HG03575 (cell line): ENCODE results near the gene CHN2.

ENCODE experiments used
- ATAC-seq: cut with Tn5 transposase; IDR thresholded peaks from one replicate; pipeline ENCODE4 v1.9.1; 2021; ENCODE audit not compliant: unreplicated experiment, insufficient number of reproducible peaks, low FRiP score; ENCODE audit errors: extremely low read depth

CHN2 gene

GRCh38 chr7:29367784-29368183 is 173.2 kb downstream of the CHN2 start:
- ATAC-seq = no peak

DNA sequence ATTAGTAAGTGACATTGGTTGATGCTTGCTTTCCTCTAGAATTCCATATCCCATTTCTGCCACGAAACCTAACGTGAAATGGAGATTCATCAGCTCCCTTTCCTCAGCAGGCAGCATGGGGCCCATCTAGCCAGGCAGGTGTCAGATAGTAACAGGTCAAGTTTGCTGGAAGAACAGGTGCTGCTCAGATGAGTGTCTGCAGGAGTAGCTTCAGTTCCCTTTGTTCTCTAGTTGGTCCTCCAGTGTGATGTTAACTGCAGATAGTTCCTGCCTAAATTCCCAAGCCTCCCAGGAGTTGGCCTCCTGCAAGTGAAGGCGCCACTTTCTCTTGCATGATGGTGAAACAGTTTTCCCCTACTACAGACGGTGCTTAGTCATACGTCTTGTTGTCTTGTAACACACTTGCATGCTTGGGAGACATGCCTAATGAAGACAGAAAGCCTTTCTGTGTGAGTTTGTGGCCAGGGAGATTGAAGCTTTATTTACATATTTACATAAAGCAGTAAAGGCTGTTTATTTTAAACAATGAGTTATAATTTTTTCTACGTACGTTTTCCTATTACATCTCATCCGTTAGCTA is 175.4 kb downstream of the CHN2 start:
- no peak for ATAC-seq

DNA sequence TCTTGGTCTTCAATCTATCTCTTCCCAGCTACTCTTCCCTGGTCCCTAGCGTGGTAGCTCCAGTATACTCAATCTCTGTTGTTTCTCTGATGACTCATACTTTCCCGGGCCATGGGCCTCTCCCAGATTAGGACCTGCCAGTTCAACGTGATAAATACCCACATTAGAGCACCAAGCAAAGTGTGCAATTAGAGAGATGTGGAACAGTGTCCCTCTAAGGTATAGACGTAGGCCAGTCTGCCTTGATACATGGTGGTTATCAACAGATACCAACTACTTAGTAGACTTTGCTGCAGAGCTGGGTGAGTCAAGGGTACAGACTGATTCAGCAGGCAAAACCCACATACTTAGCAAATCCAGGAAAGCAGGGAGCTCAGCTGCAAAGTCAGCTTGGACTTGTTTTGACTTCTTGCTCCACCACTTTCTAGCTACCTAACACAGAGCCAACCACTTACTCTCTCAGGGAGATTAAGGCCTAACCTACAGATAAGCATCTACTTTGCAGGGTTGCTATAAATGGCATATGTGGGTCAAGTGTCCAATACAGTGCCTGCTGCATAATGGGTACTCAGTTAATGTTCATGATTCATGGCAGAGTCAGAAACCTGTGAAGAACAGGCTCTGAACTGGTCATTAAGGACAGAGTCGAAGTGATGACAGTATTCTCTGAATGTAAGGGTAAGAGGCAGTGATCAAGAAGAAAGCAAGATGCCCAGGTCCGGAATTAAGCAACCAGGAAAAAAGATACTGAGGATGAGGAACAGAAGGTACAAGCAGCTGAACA is 176.1 kb downstream of the CHN2 start:
- ATAC-seq = no peak

- ATAC-seq = no peak
These were observed 176.9 kb downstream of the CHN2 start for GRCh38 chr7:29371472-29371871.

GRCh38 chr7:29372351-29373090 is 177.9 kb downstream of the CHN2 start:
- no peak for ATAC-seq

DNA sequence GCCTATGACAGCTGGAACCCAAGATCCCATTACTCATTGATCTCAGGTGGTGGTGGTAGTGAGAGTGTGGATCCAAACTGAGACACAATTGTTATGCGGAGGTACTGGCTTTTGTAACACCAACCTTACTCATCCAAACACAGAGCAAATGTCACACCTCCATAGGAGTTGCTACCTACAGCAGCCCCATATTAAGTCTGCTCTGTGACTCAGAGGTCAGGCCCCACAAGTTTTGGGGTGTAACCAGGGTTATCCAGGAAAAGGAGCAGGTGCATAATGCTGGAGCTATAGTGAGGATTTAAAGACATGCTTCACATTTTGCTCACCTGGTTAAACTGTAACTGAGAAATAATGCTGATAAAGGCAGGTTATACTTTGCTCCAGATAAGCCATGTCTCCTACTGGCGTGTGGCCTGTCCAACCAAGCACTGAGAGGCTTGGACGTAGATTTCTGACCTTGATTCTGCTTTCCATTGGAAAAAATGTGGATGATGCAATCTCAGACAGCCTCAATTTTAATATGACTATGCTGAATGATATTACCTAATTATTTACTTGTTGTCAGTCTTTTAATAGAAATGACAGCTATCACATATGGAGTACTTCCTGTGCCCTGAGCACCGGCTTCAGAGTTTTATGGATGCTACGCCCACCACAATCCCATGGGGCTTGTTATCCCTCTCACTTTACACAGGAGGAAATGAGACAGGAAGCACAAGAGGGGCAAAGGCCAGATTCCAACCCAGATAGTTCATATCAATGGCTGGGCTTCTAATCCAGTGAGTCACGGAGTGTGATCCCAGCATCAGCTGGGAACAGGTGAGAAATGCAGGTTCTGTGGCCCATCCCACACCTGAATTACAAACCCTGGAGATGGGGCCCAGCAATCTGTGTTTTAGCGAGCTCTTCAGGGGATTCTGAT is 181.3 kb downstream of the CHN2 start:
- ATAC-seq = no peak

- no peak for ATAC-seq
These were observed 183.1 kb downstream of the CHN2 start for GRCh38 chr7:29377718-29378117.

- ATAC-seq = no peak
These were observed 185.0 kb downstream of the CHN2 start for GRCh38 chr7:29379551-29379950.

- ATAC-seq = no peak
These were observed 186.9 kb downstream of the CHN2 start for GRCh38 chr7:29381206-29382094.

DNA sequence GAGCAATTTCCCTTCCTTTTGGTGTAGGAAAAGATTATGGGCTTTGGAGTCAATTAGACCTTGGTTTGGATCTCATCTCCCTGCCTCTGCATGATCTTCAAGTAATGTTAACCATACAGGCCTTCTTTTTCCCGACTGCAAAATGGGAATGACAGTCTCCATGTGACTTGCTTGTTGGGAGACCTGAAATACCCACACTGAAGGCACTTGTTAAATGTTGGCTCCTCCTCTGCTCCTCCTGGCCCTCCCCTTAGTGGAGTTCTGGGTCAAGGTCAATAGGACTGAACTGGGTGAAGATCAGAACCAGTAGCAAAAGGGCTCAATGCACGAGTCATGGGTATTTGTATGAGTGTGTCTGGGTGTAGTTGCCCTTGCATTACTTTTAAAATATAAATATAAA is 189.7 kb downstream of the CHN2 start:
- no peak for ATAC-seq

DNA sequence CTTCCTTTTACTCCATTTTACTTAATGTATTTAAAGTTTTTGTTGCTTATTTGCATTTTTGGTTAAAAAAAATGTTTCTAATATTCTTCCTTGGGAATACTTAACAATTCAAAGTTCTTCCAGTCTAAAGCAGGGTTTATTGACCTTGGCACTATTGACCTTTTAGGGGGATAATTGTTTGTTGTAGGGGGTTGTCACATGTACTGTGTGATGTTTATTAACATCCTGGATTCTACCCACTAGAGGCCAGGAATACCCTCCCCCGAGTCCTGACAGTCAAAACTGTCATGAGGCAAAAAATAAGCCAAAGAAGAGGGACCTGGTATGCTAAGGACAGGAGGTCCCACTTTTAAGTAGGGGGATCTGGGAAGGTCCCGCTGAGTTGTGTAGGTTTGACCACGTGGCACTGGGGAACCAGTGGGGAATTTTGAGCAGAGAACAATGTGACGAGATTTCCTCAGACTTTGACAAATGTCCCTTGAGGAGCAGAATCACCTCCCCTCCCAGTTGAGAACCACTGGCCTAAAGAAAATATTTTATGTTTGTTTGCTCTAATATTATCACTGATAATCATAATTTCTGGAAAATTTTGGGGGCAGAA is 190.7 kb downstream of the CHN2 start:
- ATAC-seq = no peak

DNA sequence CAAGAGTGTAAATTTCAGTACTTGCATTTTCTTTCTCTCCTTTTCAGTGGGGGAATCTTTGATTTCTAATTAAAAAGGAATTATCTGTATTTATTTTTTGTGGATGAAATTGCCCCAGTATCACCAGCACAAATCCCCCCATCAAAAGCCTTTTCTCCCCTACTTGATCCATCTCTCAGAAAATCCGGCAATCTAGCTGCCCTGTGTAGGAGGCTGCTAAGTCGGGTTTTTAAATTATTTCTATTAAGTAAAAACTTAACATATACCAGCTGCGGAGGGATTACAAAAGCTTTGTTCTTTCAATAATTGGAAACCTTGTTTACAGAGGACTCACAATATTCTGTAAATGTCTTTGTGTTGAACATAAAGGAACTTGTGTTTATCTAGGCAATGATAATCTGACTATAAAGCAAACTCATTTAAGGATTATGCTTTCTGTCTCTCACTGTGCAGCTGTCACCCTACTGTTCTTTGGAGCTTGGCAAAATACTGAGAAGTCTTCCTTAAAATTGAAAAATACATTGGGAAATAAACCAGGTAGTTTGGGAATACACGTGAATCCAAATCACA is 191.7 kb downstream of the CHN2 start:
- no peak for ATAC-seq

- ATAC-seq = no peak
These were observed 196.7 kb downstream of the CHN2 start for GRCh38 chr7:29391262-29391661.

DNA sequence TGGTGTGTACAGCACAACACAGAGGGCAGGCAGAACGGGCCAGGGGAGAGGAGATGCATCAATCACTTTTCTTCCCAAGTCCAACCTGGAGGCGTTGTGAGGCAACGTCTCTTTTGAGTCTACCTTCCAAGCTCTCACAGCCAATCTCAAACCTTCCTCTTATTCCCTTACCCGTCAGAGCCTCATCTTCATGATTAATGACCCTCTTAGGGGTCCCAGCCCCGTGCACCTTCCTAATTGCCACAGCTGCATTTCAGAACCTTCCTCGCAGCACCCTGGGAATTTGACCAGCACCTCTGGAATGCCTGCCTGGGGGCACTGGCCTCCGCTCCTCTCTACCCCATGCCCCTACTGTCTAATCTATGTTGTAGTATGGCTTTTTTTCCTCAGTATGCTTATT is 199.7 kb downstream of the CHN2 start:
- no peak for ATAC-seq

DNA sequence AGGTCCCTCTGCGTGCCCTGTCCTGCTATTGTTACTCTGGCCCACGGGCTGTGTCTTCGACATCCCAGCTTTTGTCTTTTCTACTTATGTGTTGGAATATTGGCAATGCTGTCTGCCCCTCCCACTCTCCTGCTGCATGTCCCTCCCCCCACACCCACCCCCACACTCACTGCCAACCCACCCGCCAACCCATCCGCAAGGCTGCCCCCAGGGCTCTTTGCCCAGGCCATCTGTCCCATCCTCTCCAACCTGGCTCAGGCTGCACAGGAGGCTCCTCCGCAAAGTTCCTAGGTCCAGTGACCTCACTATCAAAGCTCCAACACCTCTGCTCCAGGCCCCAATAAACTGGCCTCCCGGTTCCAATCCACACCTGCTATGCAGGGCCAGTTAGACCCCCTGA is 202.0 kb downstream of the CHN2 start:
- ATAC-seq = no peak

DNA sequence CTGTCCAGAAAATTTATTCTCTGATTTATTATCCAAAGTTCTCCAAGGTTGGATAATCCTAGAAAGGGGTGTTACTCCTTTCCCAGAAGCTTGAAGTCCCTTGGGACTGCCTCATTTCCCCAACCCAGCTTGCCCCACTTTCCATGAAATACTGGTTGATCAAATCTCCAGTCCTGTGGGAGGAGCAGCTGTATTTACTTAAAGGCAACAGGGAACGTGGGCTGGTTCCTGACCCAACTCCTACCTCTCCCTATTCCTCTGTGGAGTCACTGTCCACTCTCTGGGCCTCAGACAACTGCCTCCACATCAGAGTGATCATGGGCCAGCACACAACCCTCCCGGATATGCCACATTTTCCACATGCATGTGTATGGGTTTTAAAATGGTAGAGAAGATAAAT is 202.8 kb downstream of the CHN2 start:
- ATAC-seq = no peak

GRCh38 chr7:29398011-29398410 is 203.4 kb downstream of the CHN2 start:
- ATAC-seq = no peak

DNA sequence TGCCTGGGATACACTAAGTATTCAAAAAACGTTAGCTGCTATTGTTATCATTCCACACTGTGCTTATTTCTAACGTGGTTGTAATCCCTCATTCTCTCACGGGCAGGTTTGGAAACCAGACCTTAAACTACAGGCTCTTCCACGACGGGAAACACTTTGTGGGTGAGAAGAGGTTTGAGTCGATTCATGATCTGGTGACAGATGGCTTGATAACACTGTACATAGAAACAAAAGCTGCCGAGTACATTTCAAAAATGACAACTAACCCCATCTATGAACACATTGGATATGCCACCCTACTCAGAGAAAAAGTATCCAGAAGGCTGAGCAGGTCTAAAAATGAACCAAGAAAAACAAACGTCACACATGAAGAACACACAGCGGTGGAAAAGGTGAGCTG is 205.9 kb downstream of the CHN2 start:
- no peak for ATAC-seq
